Spleen (tissue), 11 donors: Measurements from ENCODE around the gene EFCC1. TPM values are rescaled to one million over a fixed set of nuclear protein-coding genes. Genes with fewer than 3 reads are reported as not detected.

Experiments
- DNase-seq: peaks from one replicate; pipeline ENCODE4 v3.0.0-alpha.2; 2020
- H3K27ac ChIP-seq, 8 donors: fragments of 200-600 bp; sonication (generic) in 7 of 8; 1 replicate in 4 of 8; 2 replicates in 4 of 8; pipeline versions ENCODE4 v1.5.0 to v1.8.0; 2016 to 2021; ENCODE audit warnings: inconsistent platforms in 4 of 8, mild to moderate bottlenecking in 4 of 8, moderate library complexity in 1 of 8
- H3K27me3 ChIP-seq, 7 donors: fragments of 200-600 bp; sonication (generic) in 6 of 7; replicated peaks in 1 of 7; 1 replicate in 4 of 7; 2 replicates in 3 of 7; pipeline versions ENCODE4 v1.5.0 to v1.8.0; 2016 to 2021; ENCODE audit warnings: inconsistent platforms in 3 of 7, mild to moderate bottlenecking in 1 of 7
- H3K36me3 ChIP-seq, 6 donors: fragments of 200-600 bp; sonication (generic) in 5 of 6; 1 replicate in 4 of 6; 2 replicates in 2 of 6; pipeline versions ENCODE4 v1.5.0 to v1.8.0; 2016 to 2021; ENCODE audit warnings: inconsistent platforms in 2 of 6
- H3K4me1 ChIP-seq, 6 donors: fragments of 200-600 bp; sonication (generic) in 5 of 6; 1 replicate in 3 of 6; 2 replicates in 3 of 6; pipeline versions ENCODE4 v1.5.0 to v1.8.0; 2016 to 2021; ENCODE audit warnings: inconsistent platforms in 3 of 6
- H3K4me3 ChIP-seq, 8 donors: fragments of 200-600 bp; sonication (generic) in 7 of 8; 1 replicate in 4 of 8; 2 replicates in 4 of 8; pipeline versions ENCODE4 v1.5.0 to v1.8.0; 2016 to 2021; ENCODE audit warnings: inconsistent platforms in 4 of 8, mild to moderate bottlenecking in 4 of 8, moderate library complexity in 2 of 8
- H3K9me3 ChIP-seq, 8 donors: fragments of 200-600 bp; sonication (generic) in 7 of 8; 1 replicate in 4 of 8; 2 replicates in 4 of 8; pipeline versions ENCODE4 v1.5.0 to v1.8.0; 2016 to 2021; ENCODE audit warnings: inconsistent platforms in 4 of 8
- CTCF ChIP-seq, 11 experiments: fragments of 200-600 bp in 7 of 11; fragments of 450-650 bp in 4 of 11; sonication (generic) in 4 of 11; IDR thresholded peaks in 8 of 11; conservative IDR thresholded peaks in 3 of 11; 1 replicate in 7 of 11; 2 replicates in 4 of 11; pipeline versions ENCODE4 v1.4.0 to v1.8.0; 2016 to 2021; ENCODE audit warnings: antibody characterized with exemption in 11 of 11, inconsistent platforms in 4 of 11, mild to moderate bottlenecking in 1 of 11
- POLR2A ChIP-seq, 3 donors: fragments of 450-650 bp; IDR thresholded peaks; one replicate each; pipeline ENCODE4 v1.5.1; 2017; ENCODE audit warnings: antibody characterized with exemption in 3 of 3, mild to moderate bottlenecking in 1 of 3
- POLR2AphosphoS5 ChIP-seq, 3 donors: sonication (generic); formaldehyde crosslinking; IDR thresholded peaks; one replicate each; pipeline ENCODE4 v1.5.1; 2017; ENCODE audit warnings: antibody characterized with exemption in 3 of 3
- WGBS, 5 donors: extraction: QIAGEN DNeasy Blood & Tissue Kit in 3 of 5; methylation state at CpG; one replicate each; pipeline versions ENCODE4 v1.1.5 to v1.1.7; 2013 to 2018; 5-methylcytosine and 5-hydroxymethylcytosine counted together
- intact Hi-C: fragments of 100-400 bp; cut with DNase I; formaldehyde crosslinking; loops from one replicate; pipeline ENCODE4 v1.15.0; 2023; ENCODE audit warnings: low total_unique reads
- polyA plus RNA-seq, 3 donors: library from polyadenylated mRNA; stranded (reverse); fragments of 200-250 nt; gene quantifications; one replicate each; pipeline ENCODE4 v1.2.1, GENCODE V29; 2013
- total RNA-seq, 7 donors: library from RNA; depleted of rRNA in 3 of 7; stranded (reverse); fragments of >200 nt in 3 of 7; fragmentation: NEBNext Ultra II Directional in 4 of 7; extraction: Animal tissue kit (Norgen Biotek cat#: 25700) in 4 of 7; gene quantifications; one replicate each; pipeline versions ENCODE4 v1.1.0 to v1.2.1, GENCODE V29; 2016 to 2021
- donor health status: healthy with polysubstance abuse.
- donor health status: DM: no; HTN: no; CAD: no; lungs with moderate emphysema.
- donor health status: DM: no; HTN: no; CAD: no.
- donor health status: Bipolar disorder and iron deficiency.
- donor health status: healthy.
- donor health status: DM: no; HTN: no; CAD: no.
- donor health status: DM: yes; HTN: yes; CAD: no.

EFCC1 gene
- total and polyA plus RNA-seq, 10 donors = 2.0 to 11.2 (median 8.1) TPM

GRCh38 chr3:128965818-128966217 lies 35.3 kb upstream of the EFCC1 start:
- Histone ChIP-seq H3K36me3 (no peaks in the 10 kb centered on the region), H3K4me3 (no peak overlapping the region), H3K9me3 (no peaks in the 10 kb centered on the region), H3K4me1 (peaks cover 7 to 9% (median 9%) of the 10 kb centered on the region in 6 donors), H3K27me3 (no peaks in the 10 kb centered on the region), H3K27ac (no peak overlapping the region)
- WGBS, 5 donors = 81 to 93% (median 90%) methylated on average over 3 of the region's 3 CpGs
- no peak for DNase-seq
- TF ChIP-seq CTCF (IDR thresholded peaks at IDR 0.05 in 8 of 11, conservative IDR thresholded peaks at IDR 0.05 in 3 of 11) = no peak
- no peak for TF ChIP-seq POLR2AphosphoS5 (IDR thresholded peaks at IDR 0.05)
- no peak for TF ChIP-seq POLR2A (IDR thresholded peaks at IDR 0.05)
- intact Hi-C loops = no loop called here

- intact Hi-C loops = no loop called here
- no peaks in the 10 kb centered on the region for H3K9me3 ChIP-seq
- peaks cover 7 to 18% (median 9%) of the 10 kb centered on the region in 6 donors for H3K4me1 ChIP-seq
- TF ChIP-seq POLR2AphosphoS5 (IDR thresholded peaks at IDR 0.05) (no peak), POLR2A (IDR thresholded peaks at IDR 0.05) (no peak), CTCF (IDR thresholded peaks at IDR 0.05 in 8 of 11, conservative IDR thresholded peaks at IDR 0.05 in 3 of 11) (no peak)
- H3K36me3 ChIP-seq = no peaks in the 10 kb centered on the region
- H3K27ac ChIP-seq = no peak overlapping the region
- 73 to 87% (median 85%) methylated on average over 6 of the region's 6 CpGs for WGBS, 5 donors
- no peak for DNase-seq
- no peaks in the 10 kb centered on the region for H3K27me3 ChIP-seq
- no peak overlapping the region for H3K4me3 ChIP-seq
These were observed 33.3 kb upstream of the EFCC1 start for GRCh38 chr3:128967748-128968355.

GRCh38 chr3:128969993-128970739 lies 30.9 kb upstream of the EFCC1 start:
- Histone ChIP-seq H3K36me3 (no peaks in the 10 kb centered on the region), H3K9me3 (no peaks in the 10 kb centered on the region), H3K27me3 (no peaks in the 10 kb centered on the region), H3K4me3 (no peak overlapping the region), H3K27ac (no peak overlapping the region), H3K4me1 (peaks cover 7 to 34% (median 17%) of the 10 kb centered on the region in 6 donors)
- TF ChIP-seq POLR2AphosphoS5 (IDR thresholded peaks at IDR 0.05) (peak in 1 of 3 donors; percentile 9), POLR2A (IDR thresholded peaks at IDR 0.05) (no peak), CTCF (IDR thresholded peaks at IDR 0.05 in 8 of 11, conservative IDR thresholded peaks at IDR 0.05 in 3 of 11) (peak; percentile 68 to 93 (median 84))
- peak; percentile 85 for DNase-seq
- intact Hi-C loops = loop anchor here (5.0 kb wide), 1 partner anchor 277 kb away; the partner anchor contains the start of gene COPG1
- WGBS, 5 donors = 11 to 16% (median 14%) methylated on average over 12 of the region's 12 CpGs

- no peaks in the 10 kb centered on the region for H3K9me3 ChIP-seq
- peak overlapping the region in 1 of 8 donors; percentile 38 for H3K27ac ChIP-seq
- no peak overlapping the region for H3K4me3 ChIP-seq
- H3K27me3 ChIP-seq = no peaks in the 10 kb centered on the region
- DNase-seq = no peak
- TF ChIP-seq CTCF (IDR thresholded peaks at IDR 0.05 in 8 of 11, conservative IDR thresholded peaks at IDR 0.05 in 3 of 11) (no peak), POLR2A (IDR thresholded peaks at IDR 0.05) (no peak), POLR2AphosphoS5 (IDR thresholded peaks at IDR 0.05) (no peak)
- H3K36me3 ChIP-seq = no peaks in the 10 kb centered on the region
- intact Hi-C loops = loop anchor here (5.0 kb wide), 1 partner anchor 277 kb away; the partner anchor contains the start of gene COPG1
- WGBS, 5 donors = 27 to 58% (median 39%) methylated on average over 1 of the region's 1 CpG
- H3K4me1 ChIP-seq = peaks cover 7 to 34% (median 17%) of the 10 kb centered on the region in 6 donors
These were observed 30.4 kb upstream of the EFCC1 start for GRCh38 chr3:128970740-128971047.
